GM23338 (cell line): Measurements from ENCODE around the gene UEVLD. TPM values are rescaled to one million over a fixed set of nuclear protein-coding genes. Genes with fewer than 3 reads are reported as not detected.

ENCODE experiments used
- ATAC-seq: fragments of 200-7000 bp; cut with Tn5 transposase; 3 replicates; pipeline ENCODE4 v1.9.1; 2020
- DNase-seq: peaks from one replicate; pipeline ENCODE4 v3.0.0-alpha.2; 2015; ENCODE audit warnings: low spot score
- H2AFZ ChIP-seq: fragments of 200-600 bp; sonication (generic); 2 replicates; pipeline ENCODE4 v1.8.0; 2016; ENCODE audit warnings: antibody characterized with exemption, mild to moderate bottlenecking, moderate library complexity
- H3F3A ChIP-seq: fragments of 200-600 bp; sonication (generic); replicated peaks from 2 replicates; pipeline ENCODE4 v1.8.0; 2017; ENCODE audit warnings: antibody characterized with exemption, mixed run types, low read depth
- H3K27ac ChIP-seq: fragments of 200-600 bp; sonication (generic); 2 replicates; pipeline ENCODE4 v1.6.1; 2016; ENCODE audit warnings: low read depth
- H3K27me3 ChIP-seq: fragments of 200-600 bp; sonication (generic); 2 replicates; pipeline ENCODE4 v1.8.0; 2016; ENCODE audit warnings: mild to moderate bottlenecking, mixed run types, moderate library complexity; ENCODE audit not compliant: insufficient read depth
- H3K36me3 ChIP-seq: fragments of 200-600 bp; sonication (generic); 2 replicates; pipeline ENCODE4 v1.8.0; 2016; ENCODE audit warnings: mild to moderate bottlenecking; ENCODE audit not compliant: insufficient read depth
- H3K4me1 ChIP-seq: fragments of 200-600 bp; sonication (generic); 2 replicates; pipeline ENCODE4 v1.8.0; 2016; ENCODE audit warnings: mild to moderate bottlenecking, moderate library complexity; ENCODE audit not compliant: insufficient read depth
- H3K4me2 ChIP-seq: fragments of 200-600 bp; sonication (generic); 2 replicates; pipeline ENCODE4 v1.7.1; 2017; ENCODE audit warnings: mixed run types
- H3K4me3 ChIP-seq: fragments of 200-600 bp; sonication (generic); 2 replicates; pipeline ENCODE4 v1.6.1; 2016; ENCODE audit warnings: mixed run types
- H3K79me2 ChIP-seq: fragments of 200-600 bp; sonication (generic); replicated peaks from 2 replicates; pipeline ENCODE4 v1.8.0; 2017; ENCODE audit warnings: mild to moderate bottlenecking; ENCODE audit not compliant: insufficient read depth
- H3K9me2 ChIP-seq: fragments of 200-600 bp; sonication (generic); 2 replicates; pipeline ENCODE4 v1.8.0; 2017; ENCODE audit not compliant: insufficient read depth
- H4K20me1 ChIP-seq: fragments of 200-600 bp; sonication (generic); replicated peaks from 2 replicates; pipeline ENCODE4 v1.8.0; 2017; ENCODE audit warnings: mild to moderate bottlenecking; ENCODE audit not compliant: insufficient read depth
- H3K27ac Mint-ChIP-seq: 2 replicates; pipeline ENCODE4 v1.8.0; 2020; ENCODE audit warnings: inconsistent platforms, mild to moderate bottlenecking, moderate library complexity, mixed read lengths
- H3K27me3 Mint-ChIP-seq: 3 replicates; pipeline ENCODE4 v1.8.0; 2022; ENCODE audit warnings: low read depth, mild to moderate bottlenecking, moderate library complexity, mixed read lengths, inconsistent platforms; ENCODE audit not compliant: insufficient read depth, poor library complexity
- H3K36me3 Mint-ChIP-seq: 3 replicates; pipeline ENCODE4 v1.8.0; 2021; ENCODE audit warnings: low read depth, mild to moderate bottlenecking, inconsistent platforms, moderate library complexity, mixed read lengths
- H3K4me1 Mint-ChIP-seq: 3 replicates; pipeline ENCODE4 v1.8.0; 2020; ENCODE audit warnings: mild to moderate bottlenecking, inconsistent platforms, mixed read lengths
- H3K4me3 Mint-ChIP-seq: 3 replicates; pipeline ENCODE4 v1.8.0; 2021; ENCODE audit warnings: moderate library complexity, mild to moderate bottlenecking, inconsistent platforms, mixed read lengths
- H3K9me3 Mint-ChIP-seq: 3 replicates; pipeline ENCODE4 v1.8.0; 2020; ENCODE audit warnings: moderate library complexity, mild to moderate bottlenecking, inconsistent platforms, mixed read lengths
- CREB1 ChIP-seq: fragments of 250-450 bp; sonication (Bioruptor Pico); IDR thresholded peaks from 2 replicates; pipeline ENCODE4 v1.5.0; 2020; ENCODE audit warnings: low read depth, mild to moderate bottlenecking, moderate library complexity
- EZH2 ChIP-seq: fragments of 200-600 bp; sonication (generic); IDR thresholded peaks from one replicate; pipeline ENCODE4 v1.8.0; 2017; ENCODE audit warnings: antibody characterized with exemption, mild to moderate bottlenecking, low read depth; ENCODE audit not compliant: unreplicated experiment
- JUNB ChIP-seq: IDR thresholded peaks from one replicate; pipeline ENCODE4 v1.6.1; 2016; ENCODE audit warnings: antibody characterized with exemption; ENCODE audit not compliant: unreplicated experiment
- NANOG ChIP-seq: IDR thresholded peaks from 2 replicates; pipeline ENCODE4 v1.6.1; 2016; ENCODE audit warnings: antibody characterized with exemption, borderline replicate concordance
- polyA plus RNA-seq: library from polyadenylated mRNA; unstranded; fragments of >200 nt; fragmentation: Nextera tagmentation; extraction: Ambion mirVana; gene quantifications from 2 replicates; pipeline ENCODE4 v1.2.1, GENCODE V29; 2016
- total RNA-seq: library from RNA; depleted of rRNA; stranded (reverse); fragments of >200 nt; shearing (Covaris generic); gene quantifications from 2 replicates; pipeline ENCODE4 v1.2.3, GENCODE V29; 2014
- TF ChIP-seq, protein P1 (sequence below): IDR thresholded peaks from one replicate; pipeline ENCODE4 v1.6.1; 2018; ENCODE audit warnings: antibody characterized with exemption; ENCODE audit not compliant: unreplicated experiment
- TF ChIP-seq, protein P2 (sequence below), 2 experiments: fragments of 200-600 bp in 1 of 2; sonication (generic) in 1 of 2; conservative IDR thresholded peaks; 2 replicates each; pipeline versions ENCODE4 v1.5.1 to v1.6.1; 2016 to 2017; ENCODE audit warnings: antibody characterized with exemption in 2 of 2, low read depth in 2 of 2, mild to moderate bottlenecking in 2 of 2, moderate library complexity in 1 of 2

Gene UEVLD
- total and polyA plus RNA-seq, 2 experiments from 2014 or later, result 10.2 to 11.8 TPM

- no peak overlapping the region for H3K4me3 ChIP-seq
These were observed 2.0 kb upstream of the UEVLD start for GRCh38 chr11:18590571-18590970.

DNA sequence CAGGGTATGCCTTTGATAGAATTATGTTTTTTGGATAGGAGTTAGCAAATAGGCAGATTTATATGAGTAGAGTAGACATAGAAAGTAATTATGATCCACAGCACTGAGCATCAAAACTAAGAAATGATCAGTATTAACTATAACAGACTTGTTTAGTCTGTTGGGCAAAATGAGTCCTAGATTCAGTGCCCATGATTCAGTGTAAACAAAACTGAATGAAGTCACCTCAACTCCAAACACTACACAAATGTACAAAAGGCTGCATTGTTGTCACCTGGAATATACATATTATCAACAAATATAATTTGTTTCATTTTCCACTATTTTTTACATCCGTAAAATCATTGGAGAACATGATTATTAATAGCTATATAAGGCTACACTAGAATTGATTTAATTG, 6.7 kb downstream of the UEVLD start:
- Histone ChIP-seq H3K27me3 (no peaks in the 10 kb centered on the region), H2AFZ (no peak overlapping the region), H3K79me2 (peaks cover 4% of the 10 kb centered on the region; the same call in 1 of the 2 replicates), H3K9me2 (no peaks in the 10 kb centered on the region), H3K36me3 (no peaks in the 10 kb centered on the region), H4K20me1 (no peaks in the 10 kb centered on the region; the same call in 1 of the 2 replicates), H3K27ac (peak overlapping the region; percentile 55; the same call in 1 of the 2 replicates), H3K4me1 (peaks cover 5% of the 10 kb centered on the region; the same call in 1 of the 2 replicates), H3K4me2 (no peak overlapping the region), H3K4me3 (no peak overlapping the region), H3F3A (no peaks in the 10 kb centered on the region)
- H3K36me3 Mint-ChIP-seq, result no peaks in the 10 kb centered on the region
- TF ChIP-seq NANOG, result no peak
- TF ChIP-seq, protein P1, sequence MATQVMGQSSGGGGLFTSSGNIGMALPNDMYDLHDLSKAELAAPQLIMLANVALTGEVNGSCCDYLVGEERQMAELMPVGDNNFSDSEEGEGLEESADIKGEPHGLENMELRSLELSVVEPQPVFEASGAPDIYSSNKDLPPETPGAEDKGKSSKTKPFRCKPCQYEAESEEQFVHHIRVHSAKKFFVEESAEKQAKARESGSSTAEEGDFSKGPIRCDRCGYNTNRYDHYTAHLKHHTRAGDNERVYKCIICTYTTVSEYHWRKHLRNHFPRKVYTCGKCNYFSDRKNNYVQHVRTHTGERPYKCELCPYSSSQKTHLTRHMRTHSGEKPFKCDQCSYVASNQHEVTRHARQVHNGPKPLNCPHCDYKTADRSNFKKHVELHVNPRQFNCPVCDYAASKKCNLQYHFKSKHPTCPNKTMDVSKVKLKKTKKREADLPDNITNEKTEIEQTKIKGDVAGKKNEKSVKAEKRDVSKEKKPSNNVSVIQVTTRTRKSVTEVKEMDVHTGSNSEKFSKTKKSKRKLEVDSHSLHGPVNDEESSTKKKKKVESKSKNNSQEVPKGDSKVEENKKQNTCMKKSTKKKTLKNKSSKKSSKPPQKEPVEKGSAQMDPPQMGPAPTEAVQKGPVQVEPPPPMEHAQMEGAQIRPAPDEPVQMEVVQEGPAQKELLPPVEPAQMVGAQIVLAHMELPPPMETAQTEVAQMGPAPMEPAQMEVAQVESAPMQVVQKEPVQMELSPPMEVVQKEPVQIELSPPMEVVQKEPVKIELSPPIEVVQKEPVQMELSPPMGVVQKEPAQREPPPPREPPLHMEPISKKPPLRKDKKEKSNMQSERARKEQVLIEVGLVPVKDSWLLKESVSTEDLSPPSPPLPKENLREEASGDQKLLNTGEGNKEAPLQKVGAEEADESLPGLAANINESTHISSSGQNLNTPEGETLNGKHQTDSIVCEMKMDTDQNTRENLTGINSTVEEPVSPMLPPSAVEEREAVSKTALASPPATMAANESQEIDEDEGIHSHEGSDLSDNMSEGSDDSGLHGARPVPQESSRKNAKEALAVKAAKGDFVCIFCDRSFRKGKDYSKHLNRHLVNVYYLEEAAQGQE, result no peak
- H3K27me3 Mint-ChIP-seq, result peaks cover 5% of the 10 kb centered on the region
- H3K27ac Mint-ChIP-seq, result no peak overlapping the region
- H3K4me3 Mint-ChIP-seq, result no peak overlapping the region
- DNase-seq (no peak), ATAC-seq (no peak)
- H3K9me3 Mint-ChIP-seq, result no peaks in the 10 kb centered on the region
- H3K4me1 Mint-ChIP-seq, result peaks cover 3% of the 10 kb centered on the region; the same call in 1 of the 3 replicates

More at GRCh38 chr11:18590571-18590970, 2.0 kb upstream of the UEVLD start:
- ATAC-seq (no peak), DNase-seq (no peak)
- Mint-ChIP-seq H3K36me3 (0 out of 3 replicates have a peak, but pooled peaks cover 3% of the 10 kb centered on the region), H3K4me3 (no peak overlapping the region), H3K27me3 (no peaks in the 10 kb centered on the region), H3K4me1 (0 out of 3 replicates have a peak, but pooled peaks cover 4% of the 10 kb centered on the region), H3K9me3 (no peaks in the 10 kb centered on the region), H3K27ac (no peak overlapping the region)
- H3K79me2 ChIP-seq, result peaks cover 66% of the 10 kb centered on the region
- no peaks in the 10 kb centered on the region for H3K36me3 ChIP-seq
- no peak overlapping the region for H3K27ac ChIP-seq
- H3K9me2 ChIP-seq, result no peaks in the 10 kb centered on the region
- no peaks in the 10 kb centered on the region for H3F3A ChIP-seq
- no peak overlapping the region for H2AFZ ChIP-seq
- H3K4me2 ChIP-seq, result peak overlapping the region; percentile 81; the same call in 1 of the 2 replicates
- H4K20me1 ChIP-seq, result no peaks in the 10 kb centered on the region; the same call in 1 of the 2 replicates
- H3K27me3 ChIP-seq, result no peaks in the 10 kb centered on the region
- peaks cover 6% of the 10 kb centered on the region; the same call in 1 of the 2 replicates for H3K4me1 ChIP-seq
- TF ChIP-seq EZH2, result no peak

GRCh38 chr11:18580113-18580766, 8.3 kb downstream of the UEVLD start:
- H3K27me3 ChIP-seq, result no peaks in the 10 kb centered on the region
- H3K36me3 Mint-ChIP-seq, result peaks cover 3% of the 10 kb centered on the region; the same call in 2 of the 3 replicates
- H3F3A ChIP-seq, result no peaks in the 10 kb centered on the region
- H3K4me2 ChIP-seq, result no peak overlapping the region
- peaks cover 5% of the 10 kb centered on the region for H3K27me3 Mint-ChIP-seq
- H4K20me1 ChIP-seq, result no peaks in the 10 kb centered on the region; the same call in 1 of the 2 replicates
- no peak overlapping the region for H3K4me3 Mint-ChIP-seq
- no peaks in the 10 kb centered on the region for H3K9me3 Mint-ChIP-seq
- H3K36me3 ChIP-seq, result no peaks in the 10 kb centered on the region
- DNase-seq, result no peak
- no peak overlapping the region for H3K4me3 ChIP-seq
- no peak overlapping the region for H2AFZ ChIP-seq
- H3K9me2 ChIP-seq, result no peaks in the 10 kb centered on the region
- H3K27ac ChIP-seq, result no peak overlapping the region
- peaks cover 5% of the 10 kb centered on the region; the same call in 1 of the 2 replicates for H3K4me1 ChIP-seq
- H3K79me2 ChIP-seq, result no peaks in the 10 kb centered on the region
- no peak for ATAC-seq
- H3K27ac Mint-ChIP-seq, result no peak overlapping the region
- peaks cover 3% of the 10 kb centered on the region; the same call in 1 of the 3 replicates for H3K4me1 Mint-ChIP-seq
- TF ChIP-seq, protein P2, sequence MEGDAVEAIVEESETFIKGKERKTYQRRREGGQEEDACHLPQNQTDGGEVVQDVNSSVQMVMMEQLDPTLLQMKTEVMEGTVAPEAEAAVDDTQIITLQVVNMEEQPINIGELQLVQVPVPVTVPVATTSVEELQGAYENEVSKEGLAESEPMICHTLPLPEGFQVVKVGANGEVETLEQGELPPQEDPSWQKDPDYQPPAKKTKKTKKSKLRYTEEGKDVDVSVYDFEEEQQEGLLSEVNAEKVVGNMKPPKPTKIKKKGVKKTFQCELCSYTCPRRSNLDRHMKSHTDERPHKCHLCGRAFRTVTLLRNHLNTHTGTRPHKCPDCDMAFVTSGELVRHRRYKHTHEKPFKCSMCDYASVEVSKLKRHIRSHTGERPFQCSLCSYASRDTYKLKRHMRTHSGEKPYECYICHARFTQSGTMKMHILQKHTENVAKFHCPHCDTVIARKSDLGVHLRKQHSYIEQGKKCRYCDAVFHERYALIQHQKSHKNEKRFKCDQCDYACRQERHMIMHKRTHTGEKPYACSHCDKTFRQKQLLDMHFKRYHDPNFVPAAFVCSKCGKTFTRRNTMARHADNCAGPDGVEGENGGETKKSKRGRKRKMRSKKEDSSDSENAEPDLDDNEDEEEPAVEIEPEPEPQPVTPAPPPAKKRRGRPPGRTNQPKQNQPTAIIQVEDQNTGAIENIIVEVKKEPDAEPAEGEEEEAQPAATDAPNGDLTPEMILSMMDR (conservative IDR thresholded peaks at IDR 0.05; ENCODE audit: low read depth in 2 of 2), result no peak
- TF ChIP-seq JUNB, result no peak
- TF ChIP-seq CREB1 (CRISPR knock-in tag), result no peak
- TF ChIP-seq EZH2, result no peak
